H1 (cell line): ENCODE data around the gene SPATA32. TPM values are rescaled to one million over a fixed set of nuclear protein-coding genes. Genes with fewer than 3 reads are reported as not detected.
A peak's percentile ranks its signal among the peaks of the same experiment; 100 is the strongest.

Experiments used
- MAFK ChIP-seq: IDR thresholded peaks from 2 replicates; pipeline ENCODE4 v1.6.1; 2012; ENCODE audit warnings: low read depth, mild to moderate bottlenecking, improper control_type of control experiment, low read length
- SAP30 ChIP-seq: fragments of 300-600 bp; sonication (generic); IDR thresholded peaks from 2 replicates; pipeline ENCODE4 v1.7.1; 2012; ENCODE audit warnings: low read length, moderate library complexity, mild to moderate bottlenecking, inconsistent platforms; ENCODE audit not compliant: insufficient read depth, insufficient replicate concordance
- TAF7 ChIP-seq: optimal IDR thresholded peaks from 2 replicates; pipeline ENCODE3; 2011; ENCODE audit warnings: low read depth, mild to moderate bottlenecking, inconsistent platforms, low read length, moderate library complexity, borderline replicate concordance
- TBP ChIP-seq: IDR thresholded peaks from 2 replicates; pipeline ENCODE4 v1.6.1; 2011; ENCODE audit warnings: low read depth, low read length, improper control_type of control experiment
- YY1 ChIP-seq: IDR thresholded peaks from 2 replicates; pipeline ENCODE4 v1.6.1; 2011; ENCODE audit warnings: low read depth, mild to moderate bottlenecking, low read length
- polyA plus RNA-seq, 7 experiments: library from polyadenylated mRNA; depleted of rRNA in 3 of 7; stranded (reverse) in 5 of 7; unstranded in 2 of 7; fragments of >200 nt in 5 of 7; fragments of 200-250 nt in 2 of 7; gene quantifications; 1 replicate in 5 of 7; 2 replicates in 1 of 7; 4 replicates in 1 of 7; pipeline versions ENCODE4 v1.2.1 to v1.2.3, GENCODE V29; 2011 to 2013; ENCODE audit warnings: missing spikeins in 2 of 7, mixed read lengths in 2 of 7
- total RNA-seq: library from RNA; stranded (reverse); fragmentation: NEBNext Ultra II Directional; extraction: Animal tissue kit (Norgen Biotek cat#: 25700); gene quantifications from 2 replicates; pipeline ENCODE4 v1.2.1, GENCODE V29; 2021

Gene SPATA32
- total and polyA plus RNA-seq, 2 of the 8 experiments (the other 6 are each of a cell fraction or from before 2014, with no cell fraction given) = 0.24 TPM; not detected in 1

DNA sequence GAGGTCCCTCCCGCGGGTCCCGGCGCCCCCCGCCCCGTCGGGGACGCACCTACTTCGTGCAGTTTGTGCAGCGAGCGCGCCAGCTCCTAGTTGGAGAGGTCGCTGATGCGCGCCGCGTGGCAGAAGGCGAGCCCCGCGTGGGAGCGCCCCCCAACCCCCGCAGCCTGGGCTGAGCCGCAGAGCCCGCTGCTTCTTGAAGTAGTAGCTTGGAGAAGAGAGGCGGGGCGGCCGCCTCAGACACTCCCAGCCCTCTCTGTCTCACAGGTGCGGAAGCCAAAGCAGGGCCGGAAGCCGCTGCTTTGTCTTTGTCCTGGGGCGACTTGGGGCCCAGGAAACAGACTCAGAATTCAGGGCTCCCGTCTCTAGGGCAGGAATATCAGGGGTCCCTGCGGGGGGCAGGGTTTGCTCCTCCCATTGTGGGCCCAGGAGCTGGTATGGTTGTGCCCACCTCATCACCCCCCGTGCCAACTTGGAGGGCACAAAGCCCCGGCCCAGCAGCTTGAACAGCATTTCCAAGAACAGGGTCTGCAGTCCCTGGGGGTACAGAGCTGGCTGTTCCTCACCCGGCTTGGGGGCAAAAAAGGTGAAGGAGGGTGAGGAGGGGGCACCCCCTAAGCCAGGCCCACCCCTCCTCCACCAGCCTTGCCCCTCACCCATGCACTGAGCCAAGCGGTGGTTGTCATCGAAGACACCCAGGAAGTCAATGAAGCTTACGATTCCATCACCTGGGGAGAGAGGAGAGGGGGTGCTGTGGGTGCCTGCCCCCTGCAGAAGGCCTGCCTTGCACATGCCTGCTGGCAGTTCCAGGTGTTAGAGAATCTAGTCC is 13.5 kb downstream of the SPATA32 start (continued):
- TF ChIP-seq TBP (no peak), MAFK (no peak), TAF7 (no peak), SAP30 (peak; percentile 45), YY1 (0 out of 2 replicates have a peak, but pooled peaks have one; percentile 10)
